IMR-90 (cell line): Measurements from ENCODE around the gene GCG. TPM values are rescaled to one million over a fixed set of nuclear protein-coding genes. Genes with fewer than 3 reads are reported as not detected.

Source experiments
- POLR2A ChIP-seq: IDR thresholded peaks from 2 replicates; pipeline ENCODE4 v1.6.1; 2012; ENCODE audit warnings: mild to moderate bottlenecking, low read depth, low read length
- polyA plus RNA-seq, 3 experiments: library from polyadenylated mRNA; depleted of rRNA; stranded (reverse); fragments of >200 nt; gene quantifications; 2 replicates each; pipeline ENCODE4 v1.2.3, GENCODE V29; 2012; ENCODE audit warnings: low replicate concordance in 1 of 3
- total RNA-seq: library from RNA; depleted of rRNA; stranded (reverse); fragments of >200 nt; gene quantifications from 2 replicates; pipeline ENCODE4 v1.2.3, GENCODE V29; 2012
- TF ChIP-seq, protein P1 (sequence below): conservative IDR thresholded peaks from 2 replicates; pipeline ENCODE4 v1.5.1; 2012; ENCODE audit warnings: mild to moderate bottlenecking, low read depth, low read length, improper control_type of control experiment

GCG gene
- total and polyA plus RNA-seq, 2 of the 4 experiments (the other 2 are of a cell fraction) = not detected

DNA sequence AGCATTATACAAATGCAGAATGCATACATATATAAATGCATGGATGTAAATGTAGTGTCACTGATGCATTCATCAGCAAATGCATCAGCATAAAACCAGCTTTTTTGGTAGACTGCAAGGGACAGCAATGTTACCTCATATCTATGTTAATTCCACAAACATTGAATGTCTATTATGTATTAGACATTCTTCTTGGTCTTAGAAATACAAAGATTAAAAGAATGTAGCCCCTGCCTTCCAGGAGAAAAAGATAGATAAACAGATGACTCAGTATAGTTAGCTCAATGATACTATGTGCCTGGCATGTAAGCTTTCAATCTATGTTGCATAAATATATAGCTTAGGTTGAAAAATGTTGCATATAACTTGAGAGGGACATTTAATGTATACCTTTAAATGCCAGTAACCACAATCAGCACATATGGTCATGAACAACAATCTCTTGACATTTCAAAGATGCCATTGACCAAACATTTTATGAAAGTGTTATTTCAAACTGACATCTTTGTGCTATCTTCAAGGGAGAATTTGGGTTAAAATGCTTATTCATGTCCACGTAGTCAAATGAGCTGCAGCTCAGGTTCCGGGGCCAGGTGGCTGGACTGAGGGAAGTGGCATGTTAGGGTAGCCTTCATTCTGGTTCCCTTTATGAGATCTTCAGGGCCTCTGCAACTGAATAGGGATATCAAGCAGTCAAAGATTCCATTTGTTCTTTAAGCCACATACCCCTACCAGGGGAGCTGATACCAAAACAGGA is 45.2 kb upstream of the GCG start (continued):
- TF ChIP-seq, protein P1, sequence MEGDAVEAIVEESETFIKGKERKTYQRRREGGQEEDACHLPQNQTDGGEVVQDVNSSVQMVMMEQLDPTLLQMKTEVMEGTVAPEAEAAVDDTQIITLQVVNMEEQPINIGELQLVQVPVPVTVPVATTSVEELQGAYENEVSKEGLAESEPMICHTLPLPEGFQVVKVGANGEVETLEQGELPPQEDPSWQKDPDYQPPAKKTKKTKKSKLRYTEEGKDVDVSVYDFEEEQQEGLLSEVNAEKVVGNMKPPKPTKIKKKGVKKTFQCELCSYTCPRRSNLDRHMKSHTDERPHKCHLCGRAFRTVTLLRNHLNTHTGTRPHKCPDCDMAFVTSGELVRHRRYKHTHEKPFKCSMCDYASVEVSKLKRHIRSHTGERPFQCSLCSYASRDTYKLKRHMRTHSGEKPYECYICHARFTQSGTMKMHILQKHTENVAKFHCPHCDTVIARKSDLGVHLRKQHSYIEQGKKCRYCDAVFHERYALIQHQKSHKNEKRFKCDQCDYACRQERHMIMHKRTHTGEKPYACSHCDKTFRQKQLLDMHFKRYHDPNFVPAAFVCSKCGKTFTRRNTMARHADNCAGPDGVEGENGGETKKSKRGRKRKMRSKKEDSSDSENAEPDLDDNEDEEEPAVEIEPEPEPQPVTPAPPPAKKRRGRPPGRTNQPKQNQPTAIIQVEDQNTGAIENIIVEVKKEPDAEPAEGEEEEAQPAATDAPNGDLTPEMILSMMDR = no peak
- no peak for TF ChIP-seq POLR2A
